ENCODE results near the gene C1QA. TPM values are rescaled to one million over a fixed set of nuclear protein-coding genes. Genes with fewer than 3 reads are reported as not detected.

The C1QA gene
- total RNA-seq, 1 experiment from 2014 or later: 0.50 TPM

DNA sequence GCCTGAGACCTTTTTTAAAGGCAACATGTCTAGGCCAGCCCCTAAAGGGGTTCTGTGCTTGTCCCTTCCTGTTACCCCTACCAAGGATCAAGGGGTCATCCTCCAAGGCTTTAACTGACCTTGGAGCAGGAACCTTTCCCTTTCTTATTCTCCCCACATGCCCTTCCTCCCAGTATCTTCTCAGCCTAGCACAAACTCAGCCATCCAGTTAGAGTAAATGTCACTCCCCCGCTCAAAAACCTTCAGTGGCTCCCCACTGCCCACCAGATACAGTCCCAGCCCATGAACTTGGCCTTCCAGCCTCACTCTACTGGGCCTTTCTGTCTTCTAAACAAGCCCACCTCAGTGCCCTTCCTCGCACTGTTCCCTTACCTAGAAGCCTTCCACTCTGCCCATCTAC, 25.5 kb downstream of the C1QA start (continued):
- TF ChIP-seq, protein P1, sequence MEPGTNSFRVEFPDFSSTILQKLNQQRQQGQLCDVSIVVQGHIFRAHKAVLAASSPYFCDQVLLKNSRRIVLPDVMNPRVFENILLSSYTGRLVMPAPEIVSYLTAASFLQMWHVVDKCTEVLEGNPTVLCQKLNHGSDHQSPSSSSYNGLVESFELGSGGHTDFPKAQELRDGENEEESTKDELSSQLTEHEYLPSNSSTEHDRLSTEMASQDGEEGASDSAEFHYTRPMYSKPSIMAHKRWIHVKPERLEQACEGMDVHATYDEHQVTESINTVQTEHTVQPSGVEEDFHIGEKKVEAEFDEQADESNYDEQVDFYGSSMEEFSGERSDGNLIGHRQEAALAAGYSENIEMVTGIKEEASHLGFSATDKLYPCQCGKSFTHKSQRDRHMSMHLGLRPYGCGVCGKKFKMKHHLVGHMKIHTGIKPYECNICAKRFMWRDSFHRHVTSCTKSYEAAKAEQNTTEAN (CRISPR knock-in tag; IDR thresholded peaks at IDR 0.05): no peak
- no peak for TF ChIP-seq SOX15 (CRISPR knock-in tag; IDR thresholded peaks at IDR 0.05)

- POLR2A ChIA-PET: no interaction called here
- no peaks in the 10 kb centered on the region for H3K36me3 Mint-ChIP-seq
- H3K27me3 Mint-ChIP-seq (ENCODE audit: low read depth): no peaks in the 10 kb centered on the region; the same call in 1 of the 2 replicates
- no peaks in the 10 kb centered on the region; the same call in 1 of the 2 replicates for H3K4me1 Mint-ChIP-seq
- H3K4me3 Mint-ChIP-seq: peak overlapping the region; percentile 47
- peak; percentile 62 for DNase-seq (ENCODE audit: low spot score)
- no peaks in the 10 kb centered on the region for H3K9me3 Mint-ChIP-seq
- H3K27ac Mint-ChIP-seq: peak overlapping the region; percentile 13; the same call in 1 of the 2 replicates
- ATAC-seq: peak; percentile 99
- CTCF ChIA-PET: interaction anchor here (0.6 to 2.8 kb wide), 9 partner anchors 12 to 302 kb away, joined by 3 to 16 read pairs (median 7); no protein-coding TSS in a partner anchor
- no peak for TF ChIP-seq RELA (CRISPR knock-in tag; IDR thresholded peaks at IDR 0.05; ENCODE audit: borderline replicate concordance)
- no peak for TF ChIP-seq FOXP1 (CRISPR knock-in tag; IDR thresholded peaks at IDR 0.05; ENCODE audit: borderline replicate concordance)
- TF ChIP-seq, protein P2, sequence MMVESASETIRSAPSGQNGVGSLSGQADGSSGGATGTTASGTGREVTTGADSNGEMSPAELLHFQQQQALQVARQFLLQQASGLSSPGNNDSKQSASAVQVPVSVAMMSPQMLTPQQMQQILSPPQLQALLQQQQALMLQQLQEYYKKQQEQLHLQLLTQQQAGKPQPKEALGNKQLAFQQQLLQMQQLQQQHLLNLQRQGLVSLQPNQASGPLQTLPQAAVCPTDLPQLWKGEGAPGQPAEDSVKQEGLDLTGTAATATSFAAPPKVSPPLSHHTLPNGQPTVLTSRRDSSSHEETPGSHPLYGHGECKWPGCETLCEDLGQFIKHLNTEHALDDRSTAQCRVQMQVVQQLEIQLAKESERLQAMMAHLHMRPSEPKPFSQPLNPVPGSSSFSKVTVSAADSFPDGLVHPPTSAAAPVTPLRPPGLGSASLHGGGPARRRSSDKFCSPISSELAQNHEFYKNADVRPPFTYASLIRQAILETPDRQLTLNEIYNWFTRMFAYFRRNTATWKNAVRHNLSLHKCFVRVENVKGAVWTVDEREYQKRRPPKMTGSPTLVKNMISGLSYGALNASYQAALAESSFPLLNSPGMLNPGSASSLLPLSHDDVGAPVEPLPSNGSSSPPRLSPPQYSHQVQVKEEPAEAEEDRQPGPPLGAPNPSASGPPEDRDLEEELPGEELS (CRISPR knock-in tag; IDR thresholded peaks at IDR 0.05): no peak
- TF ChIP-seq ZNF532 (CRISPR knock-in tag; IDR thresholded peaks at IDR 0.05; ENCODE audit: borderline replicate concordance): no peak
- peak; percentile 82 for TF ChIP-seq NFYB (CRISPR knock-in tag; conservative IDR thresholded peaks at IDR 0.05; ENCODE audit: low read depth)
- TF ChIP-seq NR2C2 (CRISPR knock-in tag; IDR thresholded peaks at IDR 0.05): no peak
- TF ChIP-seq, protein P3, sequence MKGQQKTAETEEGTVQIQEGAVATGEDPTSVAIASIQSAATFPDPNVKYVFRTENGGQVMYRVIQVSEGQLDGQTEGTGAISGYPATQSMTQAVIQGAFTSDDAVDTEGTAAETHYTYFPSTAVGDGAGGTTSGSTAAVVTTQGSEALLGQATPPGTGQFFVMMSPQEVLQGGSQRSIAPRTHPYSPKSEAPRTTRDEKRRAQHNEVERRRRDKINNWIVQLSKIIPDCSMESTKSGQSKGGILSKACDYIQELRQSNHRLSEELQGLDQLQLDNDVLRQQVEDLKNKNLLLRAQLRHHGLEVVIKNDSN (CRISPR knock-in tag; IDR thresholded peaks at IDR 0.05): no peak
- no peak for TF ChIP-seq ZNF671 (CRISPR knock-in tag; IDR thresholded peaks at IDR 0.05)
- TF ChIP-seq SP1 (CRISPR knock-in tag; conservative IDR thresholded peaks at IDR 0.05): peak; percentile 35; the same call in 1 of the 2 replicates
- TF ChIP-seq, protein P4, sequence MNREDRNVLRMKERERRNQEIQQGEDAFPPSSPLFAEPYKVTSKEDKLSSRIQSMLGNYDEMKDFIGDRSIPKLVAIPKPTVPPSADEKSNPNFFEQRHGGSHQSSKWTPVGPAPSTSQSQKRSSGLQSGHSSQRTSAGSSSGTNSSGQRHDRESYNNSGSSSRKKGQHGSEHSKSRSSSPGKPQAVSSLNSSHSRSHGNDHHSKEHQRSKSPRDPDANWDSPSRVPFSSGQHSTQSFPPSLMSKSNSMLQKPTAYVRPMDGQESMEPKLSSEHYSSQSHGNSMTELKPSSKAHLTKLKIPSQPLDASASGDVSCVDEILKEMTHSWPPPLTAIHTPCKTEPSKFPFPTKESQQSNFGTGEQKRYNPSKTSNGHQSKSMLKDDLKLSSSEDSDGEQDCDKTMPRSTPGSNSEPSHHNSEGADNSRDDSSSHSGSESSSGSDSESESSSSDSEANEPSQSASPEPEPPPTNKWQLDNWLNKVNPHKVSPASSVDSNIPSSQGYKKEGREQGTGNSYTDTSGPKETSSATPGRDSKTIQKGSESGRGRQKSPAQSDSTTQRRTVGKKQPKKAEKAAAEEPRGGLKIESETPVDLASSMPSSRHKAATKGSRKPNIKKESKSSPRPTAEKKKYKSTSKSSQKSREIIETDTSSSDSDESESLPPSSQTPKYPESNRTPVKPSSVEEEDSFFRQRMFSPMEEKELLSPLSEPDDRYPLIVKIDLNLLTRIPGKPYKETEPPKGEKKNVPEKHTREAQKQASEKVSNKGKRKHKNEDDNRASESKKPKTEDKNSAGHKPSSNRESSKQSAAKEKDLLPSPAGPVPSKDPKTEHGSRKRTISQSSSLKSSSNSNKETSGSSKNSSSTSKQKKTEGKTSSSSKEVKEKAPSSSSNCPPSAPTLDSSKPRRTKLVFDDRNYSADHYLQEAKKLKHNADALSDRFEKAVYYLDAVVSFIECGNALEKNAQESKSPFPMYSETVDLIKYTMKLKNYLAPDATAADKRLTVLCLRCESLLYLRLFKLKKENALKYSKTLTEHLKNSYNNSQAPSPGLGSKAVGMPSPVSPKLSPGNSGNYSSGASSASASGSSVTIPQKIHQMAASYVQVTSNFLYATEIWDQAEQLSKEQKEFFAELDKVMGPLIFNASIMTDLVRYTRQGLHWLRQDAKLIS (CRISPR knock-in tag; IDR thresholded peaks at IDR 0.05; ENCODE audit: borderline replicate concordance): no peak
- TF ChIP-seq PRRX2 (CRISPR knock-in tag; IDR thresholded peaks at IDR 0.05): no peak
- no peak for TF ChIP-seq JAZF1 (CRISPR knock-in tag; IDR thresholded peaks at IDR 0.05)
- no peak for TF ChIP-seq ZMAT4 (CRISPR knock-in tag; IDR thresholded peaks at IDR 0.05)
- TF ChIP-seq ERG (CRISPR knock-in tag; IDR thresholded peaks at IDR 0.05): no peak
- TF ChIP-seq FOXK1 (CRISPR knock-in tag; IDR thresholded peaks at IDR 0.05): no peak
- no peak for TF ChIP-seq ZBTB21 (CRISPR knock-in tag; IDR thresholded peaks at IDR 0.05; ENCODE audit: borderline replicate concordance)
- TF ChIP-seq CBFB (CRISPR knock-in tag; IDR thresholded peaks at IDR 0.05; ENCODE audit: low read depth): no peak
- TF ChIP-seq ZNF121 (CRISPR knock-in tag; IDR thresholded peaks at IDR 0.05): peak; percentile 80
- TF ChIP-seq EMX1 (CRISPR knock-in tag; IDR thresholded peaks at IDR 0.05): no peak
- TF ChIP-seq RORB (CRISPR knock-in tag; IDR thresholded peaks at IDR 0.05): no peak
- TF ChIP-seq MAX (CRISPR knock-in tag; IDR thresholded peaks at IDR 0.05): no peak
These were observed 25.9 kb downstream of the C1QA start for GRCh38 chr1:22662318-22662717.

All from WTC11 (cell line).